Spleen (tissue), 7 donors: Measurements from ENCODE around the gene SLC23A2.

Experiments used
- CTCF ChIP-seq, 11 experiments: fragments of 200-600 bp in 7 of 11; fragments of 450-650 bp in 4 of 11; sonication (generic) in 4 of 11; IDR thresholded peaks in 8 of 11; conservative IDR thresholded peaks in 3 of 11; 1 replicate in 7 of 11; 2 replicates in 4 of 11; pipeline versions ENCODE4 v1.4.0 to v1.8.0; 2016 to 2021; ENCODE audit warnings: antibody characterized with exemption in 11 of 11, inconsistent platforms in 4 of 11, mild to moderate bottlenecking in 1 of 11
- POLR2A ChIP-seq, 3 donors: fragments of 450-650 bp; IDR thresholded peaks; one replicate each; pipeline ENCODE4 v1.5.1; 2017; ENCODE audit warnings: antibody characterized with exemption in 3 of 3, mild to moderate bottlenecking in 1 of 3
- POLR2AphosphoS5 ChIP-seq, 3 donors: sonication (generic); formaldehyde crosslinking; IDR thresholded peaks; one replicate each; pipeline ENCODE4 v1.5.1; 2017; ENCODE audit warnings: antibody characterized with exemption in 3 of 3
- donor health status: DM: no; HTN: no; CAD: no; lungs with moderate emphysema.
- donor health status: DM: no; HTN: no; CAD: no.
- donor health status: DM: no; HTN: no; CAD: no.

DNA sequence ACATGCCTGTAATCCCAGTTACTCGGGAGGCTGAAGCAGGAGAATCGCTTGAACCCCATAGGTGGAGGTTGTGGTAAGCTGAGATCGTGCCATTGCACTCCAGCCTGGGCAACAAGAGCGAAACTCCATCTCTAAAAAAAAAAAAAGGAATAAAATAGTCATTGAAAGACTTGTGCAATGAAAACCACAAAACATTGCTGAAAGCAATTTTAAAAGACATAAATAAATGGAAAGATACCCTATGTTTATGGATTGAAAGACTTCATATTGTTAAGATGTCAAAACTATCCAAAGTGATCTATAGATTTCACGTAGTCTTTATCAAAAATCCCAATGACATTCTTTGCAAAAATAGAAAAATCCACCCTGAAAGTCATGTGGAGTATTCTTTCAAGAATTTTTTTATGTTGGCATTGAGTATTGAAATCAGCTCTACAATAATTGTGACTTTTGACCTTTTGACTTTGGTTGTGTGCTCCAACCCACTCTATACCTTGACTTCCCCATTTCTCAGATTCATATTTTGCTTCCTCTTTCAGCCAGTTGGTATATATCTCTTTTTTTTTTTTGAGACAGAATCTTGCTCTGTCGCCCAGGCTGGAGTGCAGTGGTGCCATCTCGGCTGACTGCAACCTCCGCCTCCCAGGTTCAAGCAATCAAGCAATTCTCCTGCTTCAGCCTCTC, 45.5 kb upstream of the SLC23A2 start:
- TF ChIP-seq CTCF (IDR thresholded peaks at IDR 0.05 in 8 of 11, conservative IDR thresholded peaks at IDR 0.05 in 3 of 11) = no peak
- no peak for TF ChIP-seq POLR2AphosphoS5 (IDR thresholded peaks at IDR 0.05)
- TF ChIP-seq POLR2A (IDR thresholded peaks at IDR 0.05) = no peak
